ENCODE data around the gene CNGA4. TPM values are rescaled to one million over a fixed set of nuclear protein-coding genes. Genes with fewer than 3 reads are reported as not detected.

The CNGA4 gene
- total RNA-seq, 1 donor from 2014 or later = not detected

DNA sequence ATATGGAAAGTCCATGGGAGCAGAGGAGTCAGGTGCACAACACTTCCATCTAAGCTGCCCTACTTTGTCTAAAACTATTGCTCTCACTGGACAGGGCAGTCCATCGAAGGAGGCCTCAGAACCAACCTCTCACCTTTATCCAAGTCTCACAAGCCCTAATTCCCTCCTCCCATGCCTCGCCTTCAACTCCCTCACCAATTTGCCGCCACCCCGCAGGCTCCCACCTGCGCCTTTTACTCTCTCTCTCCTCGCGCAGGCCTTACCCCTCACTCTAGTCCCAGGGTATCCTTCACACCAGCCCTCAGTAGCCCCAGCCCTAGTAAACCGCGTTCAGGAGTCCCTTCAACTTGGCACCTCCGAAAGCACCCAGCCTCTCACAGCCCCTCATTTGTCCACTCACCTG, 4.9 kb upstream of the CNGA4 start:
- Histone ChIP-seq H3K4me3 (peak overlapping the region; percentile 90), H3K36me3 (no peaks in the 10 kb centered on the region), H3K27ac (replicated peaks) (peak overlapping the region; percentile 86), H3K4me1 (peaks cover 29% of the 10 kb centered on the region), H3K27me3 (ENCODE audit: low read depth) (no peaks in the 10 kb centered on the region), H3K9me3 (replicated peaks) (no peaks in the 10 kb centered on the region)
- DNase-seq = no peak
- TF ChIP-seq, protein P1, sequence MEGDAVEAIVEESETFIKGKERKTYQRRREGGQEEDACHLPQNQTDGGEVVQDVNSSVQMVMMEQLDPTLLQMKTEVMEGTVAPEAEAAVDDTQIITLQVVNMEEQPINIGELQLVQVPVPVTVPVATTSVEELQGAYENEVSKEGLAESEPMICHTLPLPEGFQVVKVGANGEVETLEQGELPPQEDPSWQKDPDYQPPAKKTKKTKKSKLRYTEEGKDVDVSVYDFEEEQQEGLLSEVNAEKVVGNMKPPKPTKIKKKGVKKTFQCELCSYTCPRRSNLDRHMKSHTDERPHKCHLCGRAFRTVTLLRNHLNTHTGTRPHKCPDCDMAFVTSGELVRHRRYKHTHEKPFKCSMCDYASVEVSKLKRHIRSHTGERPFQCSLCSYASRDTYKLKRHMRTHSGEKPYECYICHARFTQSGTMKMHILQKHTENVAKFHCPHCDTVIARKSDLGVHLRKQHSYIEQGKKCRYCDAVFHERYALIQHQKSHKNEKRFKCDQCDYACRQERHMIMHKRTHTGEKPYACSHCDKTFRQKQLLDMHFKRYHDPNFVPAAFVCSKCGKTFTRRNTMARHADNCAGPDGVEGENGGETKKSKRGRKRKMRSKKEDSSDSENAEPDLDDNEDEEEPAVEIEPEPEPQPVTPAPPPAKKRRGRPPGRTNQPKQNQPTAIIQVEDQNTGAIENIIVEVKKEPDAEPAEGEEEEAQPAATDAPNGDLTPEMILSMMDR (IDR thresholded peaks at IDR 0.05; ENCODE audit: borderline replicate concordance) = no peak
- intact Hi-C loops (cut with micrococcal nuclease) = no loop called here

DNA sequence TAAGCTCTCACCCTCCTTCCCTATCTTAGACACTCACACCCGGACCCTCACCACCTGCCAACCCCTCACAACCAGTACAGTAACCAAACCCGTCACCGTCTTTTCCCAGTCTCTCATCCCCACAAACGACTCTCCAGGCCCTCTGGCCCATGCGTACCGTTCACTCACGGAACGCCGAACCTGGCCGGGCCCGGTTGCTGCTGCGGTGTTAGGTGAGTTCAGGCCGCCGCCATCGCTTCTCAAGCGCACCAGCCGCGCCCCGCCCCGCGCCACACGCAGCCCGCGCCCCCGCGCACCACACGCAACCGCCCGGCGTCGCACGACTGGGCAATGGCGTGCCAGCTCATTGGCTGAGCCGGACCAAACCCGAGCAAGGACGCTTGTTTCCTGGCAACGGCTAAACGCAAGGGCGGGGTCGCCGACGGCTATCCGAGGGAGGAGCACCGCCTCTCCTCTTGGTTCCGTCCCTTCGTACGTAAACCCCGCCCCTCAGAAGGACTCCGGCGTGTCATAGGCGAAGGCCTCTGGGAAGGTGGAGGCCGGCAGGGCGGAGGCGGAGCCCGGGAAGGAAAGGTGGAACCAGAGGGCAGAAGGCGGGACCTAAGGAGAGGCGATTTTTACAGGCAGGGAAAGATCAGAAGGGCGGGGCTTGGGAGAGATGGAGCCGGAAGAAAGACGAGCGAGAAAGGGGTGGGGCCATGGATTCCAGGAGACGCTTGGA, 4.3 kb upstream of the CNGA4 start, which contains the start of gene FHIP1B:
Gene FHIP1B (minus strand): TSS at position 250 of the 721 bp plus-strand sequence. CDS start 10,120 bp downstream, outside the sequence.
- DNase-seq = peak; percentile 100
- Histone ChIP-seq H3K4me3 (peak within 1 kb of the TSS; percentile 90), H3K27ac (replicated peaks) (peak within 1 kb of the TSS; percentile 88), H3K27me3 (ENCODE audit: low read depth) (no peaks in the 10 kb centered on the region), H3K9me3 (replicated peaks) (no peaks in the 10 kb centered on the region), H3K4me1 (peaks cover 29% of the 10 kb centered on the region), H3K36me3 (no peaks in the 10 kb centered on the region)
- TF ChIP-seq, protein P1 (IDR thresholded peaks at IDR 0.05; ENCODE audit: borderline replicate concordance) = peak; percentile 22
- intact Hi-C loops (cut with micrococcal nuclease) = no loop called here

DNA sequence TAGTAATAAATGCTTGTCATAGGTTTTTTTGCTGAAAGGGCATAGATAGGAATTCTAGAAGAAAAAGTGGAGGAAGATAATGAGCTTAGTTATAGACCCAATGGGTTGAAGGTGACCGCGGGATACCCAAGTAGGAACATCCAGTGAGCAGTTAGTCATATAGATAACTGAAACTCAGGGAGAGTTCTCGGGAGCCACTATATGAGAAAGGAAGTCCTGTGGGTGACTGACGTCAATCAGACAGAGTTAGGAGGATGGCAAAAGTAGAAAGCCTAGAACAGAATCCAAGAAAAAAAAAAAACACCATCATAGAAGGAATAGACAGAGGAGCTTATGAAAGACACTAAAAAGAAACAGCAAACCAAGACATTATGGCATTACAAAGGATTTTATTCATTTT, 1.6 kb upstream of the CNGA4 start:
- H3K4me1 ChIP-seq = peaks cover 28% of the 10 kb centered on the region
- H3K27me3 ChIP-seq (ENCODE audit: low read depth) = no peaks in the 10 kb centered on the region
- no peak overlapping the region for H3K27ac ChIP-seq (replicated peaks)
- H3K9me3 ChIP-seq (replicated peaks) = no peaks in the 10 kb centered on the region
- DNase-seq = no peak
- TF ChIP-seq, protein P1 (IDR thresholded peaks at IDR 0.05; ENCODE audit: borderline replicate concordance) = no peak
- intact Hi-C loops (cut with micrococcal nuclease) = no loop called here
- H3K36me3 ChIP-seq = no peaks in the 10 kb centered on the region
- H3K4me3 ChIP-seq = no peak overlapping the region

DNA sequence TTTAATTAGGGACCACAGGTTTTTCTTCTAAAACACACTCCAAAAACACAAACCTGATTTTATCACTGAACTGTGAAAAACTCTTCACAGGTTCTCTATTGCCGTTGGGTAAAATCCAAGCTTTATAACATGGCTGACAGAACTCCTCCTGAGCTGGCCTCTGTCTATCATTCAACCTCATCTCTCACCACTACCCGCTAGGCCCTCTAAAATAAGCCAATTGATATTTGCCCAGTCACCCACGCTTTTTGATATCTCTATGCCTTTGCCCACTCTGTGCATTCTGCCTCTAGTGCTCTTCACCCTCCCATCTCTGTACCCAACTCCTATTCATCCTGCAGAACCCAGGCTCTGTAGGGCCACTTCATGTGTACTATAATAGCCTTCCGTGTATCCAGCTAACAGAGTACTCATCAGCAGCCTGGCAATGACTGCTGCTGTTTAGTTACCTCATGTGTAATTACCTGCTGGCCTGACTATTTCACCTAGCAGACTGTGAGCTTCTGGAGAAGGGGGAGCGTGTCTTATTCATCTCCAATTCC, 1.1 kb upstream of the CNGA4 start:
- no peaks in the 10 kb centered on the region for H3K27me3 ChIP-seq (ENCODE audit: low read depth)
- TF ChIP-seq, protein P1 (IDR thresholded peaks at IDR 0.05; ENCODE audit: borderline replicate concordance) = no peak
- H3K4me1 ChIP-seq = peaks cover 22% of the 10 kb centered on the region
- H3K4me3 ChIP-seq = no peak overlapping the region
- no peak overlapping the region for H3K27ac ChIP-seq (replicated peaks)
- H3K36me3 ChIP-seq = no peaks in the 10 kb centered on the region
- intact Hi-C loops (cut with micrococcal nuclease) = no loop called here
- no peak for DNase-seq
- no peaks in the 10 kb centered on the region for H3K9me3 ChIP-seq (replicated peaks)

DNA sequence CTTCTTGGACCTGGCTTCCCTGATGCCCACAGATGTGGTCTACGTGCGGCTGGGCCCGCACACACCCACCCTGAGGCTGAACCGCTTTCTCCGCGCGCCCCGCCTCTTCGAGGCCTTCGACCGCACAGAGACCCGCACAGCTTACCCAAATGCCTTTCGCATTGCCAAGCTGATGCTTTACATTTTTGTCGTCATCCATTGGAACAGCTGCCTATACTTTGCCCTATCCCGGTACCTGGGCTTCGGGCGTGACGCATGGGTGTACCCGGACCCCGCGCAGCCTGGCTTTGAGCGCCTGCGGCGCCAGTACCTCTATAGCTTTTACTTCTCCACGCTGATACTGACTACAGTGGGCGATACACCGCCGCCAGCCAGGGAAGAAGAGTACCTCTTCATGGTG, 1.2 kb downstream of the CNGA4 start:
- intact Hi-C loops (cut with micrococcal nuclease) = no loop called here
- no peak for DNase-seq

More for the DNA sequence above, 1.2 kb downstream of the CNGA4 start:
- peaks cover 6% of the 10 kb centered on the region for H3K4me1 ChIP-seq
- H3K36me3 ChIP-seq = no peaks in the 10 kb centered on the region
- TF ChIP-seq, protein P1 (IDR thresholded peaks at IDR 0.05; ENCODE audit: borderline replicate concordance) = no peak
- no peaks in the 10 kb centered on the region for H3K9me3 ChIP-seq (replicated peaks)
- no peak overlapping the region for H3K27ac ChIP-seq (replicated peaks)
- no peaks in the 10 kb centered on the region for H3K27me3 ChIP-seq (ENCODE audit: low read depth)
- H3K4me3 ChIP-seq = no peak overlapping the region
